HAP-1 (cell line): ENCODE measurements around the gene GOSR2.
"Not testable (repeated sequence)": the region's sequence is repeated elsewhere in the genome, so short reads cannot be mapped to it uniquely, and the experiment has no call there.

ENCODE experiments used
- DNase-seq, 2 experiments: peaks; one replicate each; pipeline ENCODE4 v3.0.0-alpha.2; 2016 to 2020; ENCODE audit warnings: low spot score in 2 of 2
- H3K27me3 ChIP-seq: fragments of 250-450 bp; sonication (Bioruptor Pico); 2 replicates; pipeline ENCODE4 v1.5.1; 2020; ENCODE audit warnings: low read depth, mild to moderate bottlenecking, moderate library complexity
- H3K36me3 ChIP-seq: fragments of 250-450 bp; sonication (Bioruptor Pico); replicated peaks from 2 replicates; pipeline ENCODE4 v1.5.1; 2020; ENCODE audit warnings: mild to moderate bottlenecking
- H3K4me1 ChIP-seq: fragments of 250-450 bp; sonication (Bioruptor Pico); 2 replicates; pipeline ENCODE4 v1.5.1; 2020; ENCODE audit warnings: mild to moderate bottlenecking
- H3K4me3 ChIP-seq: fragments of 250-450 bp; sonication (Bioruptor Pico); 2 replicates; pipeline ENCODE4 v1.5.1; 2020; ENCODE audit warnings: mild to moderate bottlenecking, moderate library complexity
- H3K9me3 ChIP-seq: fragments of 250-450 bp; sonication (Bioruptor Pico); 2 replicates; pipeline ENCODE4 v1.5.1; 2020; ENCODE audit warnings: mild to moderate bottlenecking, moderate library complexity
- in situ Hi-C: fragments of 300-500 bp; cut with MboI; formaldehyde crosslinking; loops from 3 replicates; pipeline ENCODE4 v1.14.3; 2020; ENCODE audit warnings: low sequenced_read_pairs, inconsistent platforms, mixed read lengths

Gene GOSR2

DNA sequence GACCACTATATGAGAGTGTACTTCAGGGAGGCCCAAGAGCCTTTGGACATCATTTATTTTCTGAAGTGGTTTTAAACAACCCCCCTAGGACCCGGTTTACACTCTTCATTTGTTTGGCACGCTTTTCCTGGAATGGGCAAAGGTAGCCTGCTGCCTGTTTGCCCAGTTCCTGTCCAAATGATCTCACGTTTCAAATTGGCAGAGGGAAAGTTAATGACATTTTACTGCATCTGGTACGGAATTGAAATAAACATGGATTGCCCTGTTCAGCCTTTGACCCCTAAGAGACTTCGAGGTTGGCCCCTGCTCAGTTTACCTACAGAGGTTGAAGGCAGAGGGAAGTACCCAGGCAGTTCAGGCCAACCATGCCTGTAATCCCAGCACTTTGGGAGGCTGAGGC lies 61.9 kb downstream of the GOSR2 start:
- Histone ChIP-seq H3K36me3 (no peaks in the 10 kb centered on the region), H3K9me3 (no peaks in the 10 kb centered on the region), H3K4me1 (no peaks in the 10 kb centered on the region), H3K4me3 (no peak overlapping the region), H3K27me3 (peaks cover 4% of the 10 kb centered on the region; the same call in 1 of the 2 replicates)
- DNase-seq = no peak
- in situ Hi-C loops = no loop called here

- Histone ChIP-seq H3K36me3 (no peaks in the 10 kb centered on the region), H3K27me3 (peaks cover 4% of the 10 kb centered on the region; the same call in 1 of the 2 replicates), H3K9me3 (no peaks in the 10 kb centered on the region), H3K4me1 (no peaks in the 10 kb centered on the region), H3K4me3 (no peak overlapping the region)
- in situ Hi-C loops = no loop called here
- DNase-seq = no peak
These were observed 63.4 kb downstream of the GOSR2 start for GRCh38 chr17:46986366-46986765.

GRCh38 chr17:46987927-46988326 lies 65.0 kb downstream of the GOSR2 start:
- H3K4me3 ChIP-seq, H3K4me1 ChIP-seq, DNase-seq, in situ Hi-C loops, H3K9me3 ChIP-seq, H3K36me3 ChIP-seq, H3K27me3 ChIP-seq: not testable (repeated sequence)

DNA sequence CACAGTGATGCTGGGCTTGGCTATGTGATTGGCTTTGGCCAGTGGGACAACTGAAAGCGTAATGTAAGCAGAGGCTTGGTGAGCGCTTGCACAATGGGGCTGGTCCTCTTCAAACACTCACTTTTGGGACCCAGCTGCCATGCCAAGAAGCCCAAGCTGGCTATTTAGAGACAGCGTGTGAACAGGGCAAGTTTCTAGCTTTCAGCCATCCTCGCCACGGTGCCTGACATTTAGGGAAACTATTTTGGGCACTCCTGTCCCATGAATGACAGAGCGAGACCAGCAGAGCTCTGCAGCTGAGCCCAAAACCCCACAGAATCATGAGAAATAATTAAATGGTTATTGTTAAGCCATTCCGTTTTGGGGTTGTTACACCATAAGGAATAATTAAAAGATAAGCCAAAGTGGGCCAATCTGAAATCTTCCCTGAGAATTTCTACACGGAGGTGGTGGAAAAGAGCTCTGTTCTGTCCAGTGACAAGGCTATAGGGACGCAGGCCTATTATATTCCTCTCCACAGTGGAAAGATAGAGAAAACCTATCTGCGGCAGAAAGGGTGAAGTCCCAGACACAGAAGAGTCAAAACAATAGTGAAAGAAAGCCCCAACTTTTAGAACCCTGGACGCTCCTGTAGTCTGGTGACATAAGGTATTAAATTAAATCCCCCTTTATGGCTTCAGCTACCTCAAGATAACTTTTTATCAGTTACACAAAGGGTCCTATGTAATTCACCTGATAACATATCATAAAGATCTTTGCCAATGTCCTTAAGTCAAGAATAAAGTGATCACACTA lies 66.9 kb downstream of the GOSR2 start:
- in situ Hi-C loops = no loop called here
- Histone ChIP-seq H3K36me3 (no peaks in the 10 kb centered on the region), H3K9me3 (no peaks in the 10 kb centered on the region), H3K4me3 (no peak overlapping the region), H3K27me3 (peaks cover 4% of the 10 kb centered on the region; the same call in 1 of the 2 replicates), H3K4me1 (no peaks in the 10 kb centered on the region)
- no peak for DNase-seq

DNA sequence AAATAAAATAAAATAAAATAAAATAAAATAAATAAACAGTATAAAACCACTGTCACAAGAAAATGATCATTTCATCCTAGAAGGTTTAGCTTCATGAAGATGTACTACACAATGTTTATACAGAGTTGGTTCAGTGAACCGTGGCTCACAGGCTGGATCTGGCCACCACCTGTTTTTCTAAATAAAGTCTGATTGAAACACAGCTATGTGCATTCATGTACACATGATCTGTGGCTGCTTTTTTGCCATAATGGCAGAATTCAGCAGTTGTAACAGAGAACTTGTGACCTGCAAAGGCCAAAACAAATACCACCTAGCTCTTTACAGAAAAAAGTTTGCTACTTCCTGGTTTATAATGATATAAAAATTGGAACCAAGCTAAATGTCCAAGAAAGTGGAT lies 68.7 kb downstream of the GOSR2 start:
- in situ Hi-C loops = no loop called here
- H3K27me3 ChIP-seq = peaks cover 4% of the 10 kb centered on the region; the same call in 1 of the 2 replicates

More for the DNA sequence above, 68.7 kb downstream of the GOSR2 start:
- DNase-seq = no peak
- no peak overlapping the region for H3K4me3 ChIP-seq
- H3K36me3 ChIP-seq = no peaks in the 10 kb centered on the region
- no peaks in the 10 kb centered on the region for H3K4me1 ChIP-seq
- H3K9me3 ChIP-seq = no peaks in the 10 kb centered on the region
